Ascending aorta (tissue), 2 donors: ENCODE results near the gene SRBD1. TPM values are rescaled to one million over a fixed set of nuclear protein-coding genes. Genes with fewer than 3 reads are reported as not detected.

Experiments used
- DNase-seq, 2 donors: peaks; one replicate each; pipeline ENCODE4 v3.0.0-alpha.2; 2019; ENCODE audit warnings: low spot score in 2 of 2
- H3K27ac ChIP-seq, 2 donors: fragments of 200-600 bp; sonication (generic); one replicate each; pipeline ENCODE4 v1.5.1; 2016 to 2017; ENCODE audit warnings: mild to moderate bottlenecking in 1 of 2
- H3K27me3 ChIP-seq: fragments of 200-600 bp; sonication (generic); one replicate; pipeline ENCODE4 v1.5.1; 2017
- H3K36me3 ChIP-seq, 2 donors: fragments of 200-600 bp; sonication (generic); one replicate each; pipeline ENCODE4 v1.5.1; 2016
- H3K4me1 ChIP-seq, 2 donors: fragments of 200-600 bp; sonication (generic); one replicate each; pipeline ENCODE4 v1.5.1; 2016 to 2017; ENCODE audit warnings: mild to moderate bottlenecking in 1 of 2
- H3K4me3 ChIP-seq, 2 donors: fragments of 200-600 bp; sonication (generic); one replicate each; pipeline ENCODE4 v1.5.1; 2016 to 2017; ENCODE audit warnings: mild to moderate bottlenecking in 1 of 2
- H3K9me3 ChIP-seq, 2 donors: fragments of 200-600 bp; sonication (generic); one replicate each; pipeline ENCODE4 v1.5.1; 2016
- CTCF ChIP-seq, 3 experiments: fragments of 200-600 bp in 2 of 3; fragments of 450-650 bp in 1 of 3; sonication (generic) in 2 of 3; IDR thresholded peaks; one replicate each; pipeline ENCODE4 v1.5.1; 2016 to 2019; ENCODE audit warnings: antibody characterized with exemption in 3 of 3, mild to moderate bottlenecking in 1 of 3, moderate library complexity in 1 of 3
- intact Hi-C: fragments of 100-400 bp; cut with DNase I; formaldehyde crosslinking; loops from one replicate; pipeline ENCODE4 v1.15.1; 2023
- total RNA-seq: library from RNA; depleted of rRNA; stranded (reverse); fragments of >200 nt; gene quantifications from one replicate; pipeline ENCODE4 v1.1.0, GENCODE V29; 2016

Gene SRBD1
- total RNA-seq, 1 donor from 2014 or later, result 7.6 TPM

GRCh38 chr2:45339253-45339652 is 271.8 kb downstream of the SRBD1 start:
- H3K4me1 ChIP-seq, result peaks cover 0 to 3% of the 10 kb centered on the region in 2 donors
- intact Hi-C loops, result no loop called here
- H3K4me3 ChIP-seq, result no peak overlapping the region
- H3K36me3 ChIP-seq, result no peaks in the 10 kb centered on the region
- H3K9me3 ChIP-seq, result no peaks in the 10 kb centered on the region
- H3K27ac ChIP-seq, result no peak overlapping the region
- H3K27me3 ChIP-seq, result no peaks in the 10 kb centered on the region
- no peak for TF ChIP-seq CTCF (IDR thresholded peaks at IDR 0.05)
- peak in 1 of 2 donors; percentile 38 for DNase-seq

Other genes starting within 250 kb of the SRBD1 start
- gene PRKCE, start 40.4 kb upstream of the SRBD1 start, total RNA-seq, result 4.6 TPM